WTC11 (cell line): ENCODE data around the gene MAPK9. TPM values are rescaled to one million over a fixed set of nuclear protein-coding genes. Genes with fewer than 3 reads are reported as not detected.

ENCODE experiments used
- ATAC-seq: fragments of 200-7000 bp; cut with Tn5 transposase; 2 replicates; pipeline ENCODE4 v1.10.0; 2021; ENCODE audit warnings: mild to moderate bottlenecking, moderate library complexity
- CTCF ChIA-PET: fragments of 300-600 bp; sonication (Branson Sonifier 250); formaldehyde crosslinking; loops from one replicate; lab custom pipeline; 2021; ENCODE audit warnings: antibody characterized with exemption; lab: Charles Lee
- POLR2A ChIA-PET: fragments of 350-600 bp; sonication (Branson Sonifier 250); formaldehyde crosslinking; loops from one replicate; lab custom pipeline; 2021; ENCODE audit warnings: antibody characterized with exemption; lab: Charles Lee
- DNase-seq: peaks from one replicate; pipeline ENCODE4 v3.0.0; 2021; ENCODE audit warnings: low spot score
- H3K27ac Mint-ChIP-seq: 2 replicates; pipeline ENCODE4 v1.8.0; 2021; ENCODE audit warnings: mixed read lengths
- H3K27me3 Mint-ChIP-seq: 2 replicates; pipeline ENCODE4 v1.8.0; 2021; ENCODE audit warnings: low read depth, mild to moderate bottlenecking, moderate library complexity, mixed read lengths
- H3K36me3 Mint-ChIP-seq: 2 replicates; pipeline ENCODE4 v1.8.0; 2021; ENCODE audit warnings: mixed read lengths
- H3K4me1 Mint-ChIP-seq: 2 replicates; pipeline ENCODE4 v1.8.0; 2022; ENCODE audit warnings: mixed read lengths
- H3K4me3 Mint-ChIP-seq: 2 replicates; pipeline ENCODE4 v1.8.0; 2021; ENCODE audit warnings: mild to moderate bottlenecking, moderate library complexity, mixed read lengths
- H3K9me3 Mint-ChIP-seq: 2 replicates; pipeline ENCODE4 v1.8.0; 2021; ENCODE audit warnings: mixed read lengths
- AR ChIP-seq: fragments of 250-450 bp; sonication (Bioruptor Pico); IDR thresholded peaks from 2 replicates; pipeline ENCODE4 v1.9.0; 2021; ENCODE audit warnings: mild to moderate bottlenecking
- ATF6 ChIP-seq: sonication (generic); formaldehyde crosslinking; IDR thresholded peaks from 2 replicates; pipeline ENCODE4 v1.8.1; 2023; ENCODE audit warnings: mild to moderate bottlenecking, missing genetic modification reagents
- CBFB ChIP-seq: sonication (generic); formaldehyde crosslinking; IDR thresholded peaks from 2 replicates; pipeline ENCODE4 v1.8.1; 2022; ENCODE audit warnings: mild to moderate bottlenecking, low read depth, missing genetic modification reagents
- E2F1 ChIP-seq: sonication (generic); formaldehyde crosslinking; IDR thresholded peaks from 2 replicates; pipeline ENCODE4 v1.8.0; 2022; ENCODE audit warnings: mild to moderate bottlenecking, missing genetic modification reagents
- FOXP4 ChIP-seq: sonication (generic); formaldehyde crosslinking; IDR thresholded peaks from 2 replicates; pipeline ENCODE4 v1.8.0; 2022; ENCODE audit warnings: mild to moderate bottlenecking, missing genetic modification reagents
- GRHL2 ChIP-seq: fragments of 250-450 bp; sonication (Bioruptor Pico); IDR thresholded peaks from 2 replicates; pipeline ENCODE4 v1.8.0; 2022; ENCODE audit warnings: mild to moderate bottlenecking, moderate library complexity; ENCODE audit not compliant: insufficient replicate concordance, severe bottlenecking
- NR2C2 ChIP-seq: sonication (generic); formaldehyde crosslinking; IDR thresholded peaks from 2 replicates; pipeline ENCODE4 v1.8.0; 2022; ENCODE audit warnings: mild to moderate bottlenecking, missing genetic modification reagents
- OVOL2 ChIP-seq: fragments of 250-450 bp; sonication (Bioruptor Pico); IDR thresholded peaks from 2 replicates; pipeline ENCODE4 v1.9.0; 2021; ENCODE audit warnings: mild to moderate bottlenecking, borderline replicate concordance
- PRDM15 ChIP-seq: sonication (generic); formaldehyde crosslinking; IDR thresholded peaks from 2 replicates; pipeline ENCODE4 v1.8.0; 2022; ENCODE audit warnings: missing genetic modification reagents
- RELA ChIP-seq: sonication (generic); formaldehyde crosslinking; IDR thresholded peaks from 2 replicates; pipeline ENCODE4 v1.8.1; 2022; ENCODE audit warnings: missing genetic modification reagents, mild to moderate bottlenecking, borderline replicate concordance
- SP1 ChIP-seq: sonication (generic); formaldehyde crosslinking; conservative IDR thresholded peaks from 2 replicates; pipeline ENCODE4 v1.8.1; 2022; ENCODE audit warnings: missing genetic modification reagents
- ZNF317 ChIP-seq: sonication (generic); formaldehyde crosslinking; IDR thresholded peaks from 2 replicates; pipeline ENCODE4 v1.8.1; 2023; ENCODE audit warnings: low read depth, mild to moderate bottlenecking, moderate library complexity, missing genetic modification reagents, borderline replicate concordance
- ZNF532 ChIP-seq: fragments of 250-450 bp; sonication (Bioruptor Pico); IDR thresholded peaks from 2 replicates; pipeline ENCODE4 v1.9.0; 2021; ENCODE audit warnings: mild to moderate bottlenecking, borderline replicate concordance
- total RNA-seq: library from RNA; stranded (reverse); gene quantifications from 3 replicates; pipeline ENCODE4 v1.2.3, GENCODE V29; 2021

Gene MAPK9
- total RNA-seq, 1 experiment from 2014 or later = 42.9 TPM

GRCh38 chr5:180250329-180250728 is 41.6 kb downstream of the MAPK9 start (continued):
- TF ChIP-seq ATF6 (CRISPR knock-in tag) = no peak

GRCh38 chr5:180241600-180241999 is 50.3 kb downstream of the MAPK9 start:
- ChIA-PET POLR2A (no interaction called here), CTCF (no interaction called here)
- H3K36me3 Mint-ChIP-seq = peaks cover 52% of the 10 kb centered on the region

More at GRCh38 chr5:180241600-180241999, 50.3 kb downstream of the MAPK9 start:
- Mint-ChIP-seq H3K27me3 (no peaks in the 10 kb centered on the region), H3K9me3 (no peaks in the 10 kb centered on the region), H3K4me3 (no peak overlapping the region), H3K27ac (no peak overlapping the region), H3K4me1 (no peaks in the 10 kb centered on the region)
- DNase-seq (no peak), ATAC-seq (no peak)
- no peak for TF ChIP-seq GRHL2 (CRISPR knock-in tag)
- TF ChIP-seq AR (CRISPR knock-in tag) = no peak
- no peak for TF ChIP-seq E2F1 (CRISPR knock-in tag)
- TF ChIP-seq OVOL2 (CRISPR knock-in tag) = no peak
- TF ChIP-seq PRDM15 (CRISPR knock-in tag) = no peak
- no peak for TF ChIP-seq RELA (CRISPR knock-in tag)
- no peak for TF ChIP-seq NR2C2 (CRISPR knock-in tag)
- TF ChIP-seq ZNF317 (CRISPR knock-in tag) = no peak
- TF ChIP-seq SP1 (CRISPR knock-in tag) = no peak
- TF ChIP-seq CBFB = no peak
- TF ChIP-seq FOXP4 (CRISPR knock-in tag) = no peak
- TF ChIP-seq ZNF532 = no peak
